Measurements from ENCODE around the gene FGFRL1.

The FGFRL1 gene

DNA sequence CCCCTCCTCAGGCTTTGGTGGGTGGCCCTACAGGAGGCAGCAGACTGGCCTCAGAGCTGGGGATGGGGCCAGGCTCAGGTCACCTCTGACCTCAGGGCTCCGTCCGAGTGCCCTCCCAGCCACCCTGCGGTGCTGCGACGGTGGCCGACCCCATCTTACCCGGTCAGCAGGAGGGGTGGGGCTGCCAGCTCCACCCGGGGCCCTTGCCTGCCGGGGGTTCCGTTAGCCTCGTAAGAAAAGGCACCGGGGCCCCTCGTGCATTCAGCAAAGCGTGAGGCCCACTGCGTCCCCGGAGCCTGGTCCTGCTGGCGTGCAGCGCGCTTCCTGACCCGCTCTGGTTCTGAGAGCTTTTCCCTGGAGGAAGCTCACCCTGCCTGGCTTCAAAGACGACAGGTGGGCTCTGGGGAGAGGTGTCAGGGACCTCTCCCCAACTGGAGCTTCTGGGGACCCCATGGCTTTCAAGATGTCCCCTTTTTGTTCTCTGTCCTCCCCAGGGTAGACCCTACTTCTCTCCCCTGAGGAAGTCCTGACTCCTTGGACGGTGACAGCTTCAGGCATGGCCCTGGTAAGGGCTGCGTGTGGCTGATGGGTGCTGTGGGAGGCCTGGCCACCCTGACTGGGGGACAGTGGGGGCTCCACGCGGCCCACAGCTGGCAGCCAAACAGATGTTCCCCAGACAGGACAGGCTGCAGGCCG lies 15.9 kb downstream of the FGFRL1 start:
- H3K4me3 ChIP-seq (replicated peaks; ENCODE audit: insufficient read depth, low read length): no peak overlapping the region
- TF ChIP-seq SPI1 (IDR thresholded peaks at IDR 0.05; ENCODE audit: borderline replicate concordance, low read depth) (no peak), POLR2AphosphoS5 (IDR thresholded peaks at IDR 0.05; ENCODE audit: low read depth) (no peak), GABPA (IDR thresholded peaks at IDR 0.05; ENCODE audit: low read depth) (no peak)
- TF ChIP-seq, protein P1, sequence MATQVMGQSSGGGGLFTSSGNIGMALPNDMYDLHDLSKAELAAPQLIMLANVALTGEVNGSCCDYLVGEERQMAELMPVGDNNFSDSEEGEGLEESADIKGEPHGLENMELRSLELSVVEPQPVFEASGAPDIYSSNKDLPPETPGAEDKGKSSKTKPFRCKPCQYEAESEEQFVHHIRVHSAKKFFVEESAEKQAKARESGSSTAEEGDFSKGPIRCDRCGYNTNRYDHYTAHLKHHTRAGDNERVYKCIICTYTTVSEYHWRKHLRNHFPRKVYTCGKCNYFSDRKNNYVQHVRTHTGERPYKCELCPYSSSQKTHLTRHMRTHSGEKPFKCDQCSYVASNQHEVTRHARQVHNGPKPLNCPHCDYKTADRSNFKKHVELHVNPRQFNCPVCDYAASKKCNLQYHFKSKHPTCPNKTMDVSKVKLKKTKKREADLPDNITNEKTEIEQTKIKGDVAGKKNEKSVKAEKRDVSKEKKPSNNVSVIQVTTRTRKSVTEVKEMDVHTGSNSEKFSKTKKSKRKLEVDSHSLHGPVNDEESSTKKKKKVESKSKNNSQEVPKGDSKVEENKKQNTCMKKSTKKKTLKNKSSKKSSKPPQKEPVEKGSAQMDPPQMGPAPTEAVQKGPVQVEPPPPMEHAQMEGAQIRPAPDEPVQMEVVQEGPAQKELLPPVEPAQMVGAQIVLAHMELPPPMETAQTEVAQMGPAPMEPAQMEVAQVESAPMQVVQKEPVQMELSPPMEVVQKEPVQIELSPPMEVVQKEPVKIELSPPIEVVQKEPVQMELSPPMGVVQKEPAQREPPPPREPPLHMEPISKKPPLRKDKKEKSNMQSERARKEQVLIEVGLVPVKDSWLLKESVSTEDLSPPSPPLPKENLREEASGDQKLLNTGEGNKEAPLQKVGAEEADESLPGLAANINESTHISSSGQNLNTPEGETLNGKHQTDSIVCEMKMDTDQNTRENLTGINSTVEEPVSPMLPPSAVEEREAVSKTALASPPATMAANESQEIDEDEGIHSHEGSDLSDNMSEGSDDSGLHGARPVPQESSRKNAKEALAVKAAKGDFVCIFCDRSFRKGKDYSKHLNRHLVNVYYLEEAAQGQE (IDR thresholded peaks at IDR 0.05; ENCODE audit: insufficient replicate concordance, low read depth): no peak
- TF ChIP-seq, protein P2, sequence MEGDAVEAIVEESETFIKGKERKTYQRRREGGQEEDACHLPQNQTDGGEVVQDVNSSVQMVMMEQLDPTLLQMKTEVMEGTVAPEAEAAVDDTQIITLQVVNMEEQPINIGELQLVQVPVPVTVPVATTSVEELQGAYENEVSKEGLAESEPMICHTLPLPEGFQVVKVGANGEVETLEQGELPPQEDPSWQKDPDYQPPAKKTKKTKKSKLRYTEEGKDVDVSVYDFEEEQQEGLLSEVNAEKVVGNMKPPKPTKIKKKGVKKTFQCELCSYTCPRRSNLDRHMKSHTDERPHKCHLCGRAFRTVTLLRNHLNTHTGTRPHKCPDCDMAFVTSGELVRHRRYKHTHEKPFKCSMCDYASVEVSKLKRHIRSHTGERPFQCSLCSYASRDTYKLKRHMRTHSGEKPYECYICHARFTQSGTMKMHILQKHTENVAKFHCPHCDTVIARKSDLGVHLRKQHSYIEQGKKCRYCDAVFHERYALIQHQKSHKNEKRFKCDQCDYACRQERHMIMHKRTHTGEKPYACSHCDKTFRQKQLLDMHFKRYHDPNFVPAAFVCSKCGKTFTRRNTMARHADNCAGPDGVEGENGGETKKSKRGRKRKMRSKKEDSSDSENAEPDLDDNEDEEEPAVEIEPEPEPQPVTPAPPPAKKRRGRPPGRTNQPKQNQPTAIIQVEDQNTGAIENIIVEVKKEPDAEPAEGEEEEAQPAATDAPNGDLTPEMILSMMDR (IDR thresholded peaks at IDR 0.05; ENCODE audit: insufficient read depth, low read length): no peak
- H3K27ac ChIP-seq (replicated peaks): no peak overlapping the region
- DNase-seq (ENCODE audit: low read depth in 1 of 2, low spot score in 1 of 2): no peak
- no peaks in the 10 kb centered on the region for H3K27me3 ChIP-seq (ENCODE audit: insufficient read depth, poor library complexity, severe bottlenecking)

DNA sequence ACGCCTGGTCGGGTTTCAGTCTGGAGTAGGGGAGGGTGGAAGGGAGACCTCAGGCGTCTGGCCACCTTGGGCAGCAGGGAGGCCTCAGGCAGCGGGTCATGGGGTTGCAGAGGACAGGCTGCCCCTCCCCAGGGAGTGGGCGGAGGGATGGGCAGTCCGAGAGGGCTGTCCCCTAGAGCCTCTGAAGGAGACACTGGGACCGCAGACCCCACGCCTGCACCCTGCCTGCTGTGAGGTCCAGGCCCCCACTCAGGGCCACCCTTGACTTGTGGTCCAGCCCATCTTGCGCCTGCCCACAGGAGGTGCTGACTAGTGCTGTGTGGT lies 16.5 kb downstream of the FGFRL1 start:
- TF ChIP-seq, protein P1 (IDR thresholded peaks at IDR 0.05; ENCODE audit: insufficient replicate concordance, low read depth): no peak
- TF ChIP-seq, protein P2 (IDR thresholded peaks at IDR 0.05; ENCODE audit: insufficient read depth, low read length): no peak
- TF ChIP-seq SPI1 (IDR thresholded peaks at IDR 0.05; ENCODE audit: borderline replicate concordance, low read depth) (no peak), GABPA (IDR thresholded peaks at IDR 0.05; ENCODE audit: low read depth) (no peak), POLR2AphosphoS5 (IDR thresholded peaks at IDR 0.05; ENCODE audit: low read depth) (no peak)
- H3K27ac ChIP-seq (replicated peaks): no peak overlapping the region
- DNase-seq (ENCODE audit: low read depth in 1 of 2, low spot score in 1 of 2): no peak
- H3K27me3 ChIP-seq (ENCODE audit: insufficient read depth, poor library complexity, severe bottlenecking): no peaks in the 10 kb centered on the region
- no peak overlapping the region for H3K4me3 ChIP-seq (replicated peaks; ENCODE audit: insufficient read depth, low read length)

DNA sequence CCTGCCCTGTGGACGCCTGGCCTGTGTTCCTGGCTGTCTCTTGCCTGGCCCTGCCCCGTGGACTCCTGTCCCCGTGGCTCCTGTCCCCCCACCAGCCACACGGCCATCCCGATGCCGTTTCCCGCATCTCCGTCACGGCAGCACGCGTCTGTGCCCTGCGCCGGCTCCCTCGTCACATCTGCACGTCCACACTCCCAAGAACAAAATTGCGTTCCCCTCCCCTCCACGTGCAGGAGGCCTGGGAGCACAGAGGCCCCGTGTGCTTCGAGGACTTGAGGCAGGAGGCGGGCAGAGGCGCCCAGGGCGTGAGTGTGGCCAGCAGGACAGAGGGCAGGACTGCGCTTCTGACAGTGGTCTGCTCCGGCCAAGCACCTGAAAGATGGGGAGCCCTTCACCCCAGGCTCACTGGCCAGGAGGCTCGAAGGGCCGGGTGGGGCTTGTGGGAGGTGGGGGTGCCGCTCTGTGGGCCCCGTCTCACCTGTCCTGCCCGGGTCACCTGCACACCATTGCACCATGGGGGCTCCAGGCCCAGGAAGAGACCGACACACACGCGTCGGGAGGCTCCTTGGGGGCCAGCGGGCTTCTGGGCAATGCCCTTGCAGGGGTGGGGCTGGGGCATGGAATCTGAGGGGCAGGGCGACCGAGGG lies 17.3 kb downstream of the FGFRL1 start:
- DNase-seq (ENCODE audit: low read depth in 1 of 2, low spot score in 1 of 2): no peak
- Histone ChIP-seq H3K4me3 (replicated peaks; ENCODE audit: insufficient read depth, low read length) (no peak overlapping the region), H3K27ac (replicated peaks) (no peak overlapping the region), H3K27me3 (ENCODE audit: insufficient read depth, poor library complexity, severe bottlenecking) (no peaks in the 10 kb centered on the region)
- TF ChIP-seq POLR2AphosphoS5 (IDR thresholded peaks at IDR 0.05; ENCODE audit: low read depth) (no peak), GABPA (IDR thresholded peaks at IDR 0.05; ENCODE audit: low read depth) (no peak), SPI1 (IDR thresholded peaks at IDR 0.05; ENCODE audit: borderline replicate concordance, low read depth) (no peak)
- TF ChIP-seq, protein P2 (IDR thresholded peaks at IDR 0.05; ENCODE audit: insufficient read depth, low read length): no peak
- TF ChIP-seq, protein P1 (IDR thresholded peaks at IDR 0.05; ENCODE audit: insufficient replicate concordance, low read depth): no peak
